GM18511 (cell line): ENCODE results near the gene LMAN1L.
A peak's percentile ranks its signal among the peaks of the same experiment; 100 is the strongest.
"Not testable (repeated sequence)": the region's sequence is repeated elsewhere in the genome, so short reads cannot be mapped to it uniquely, and the experiment has no call there.

Source experiments
- ATAC-seq: cut with Tn5 transposase; IDR thresholded peaks from one replicate; pipeline ENCODE4 v1.9.1; 2021; ENCODE audit warnings: mild to moderate bottlenecking, moderate library complexity; ENCODE audit not compliant: unreplicated experiment

LMAN1L gene

DNA sequence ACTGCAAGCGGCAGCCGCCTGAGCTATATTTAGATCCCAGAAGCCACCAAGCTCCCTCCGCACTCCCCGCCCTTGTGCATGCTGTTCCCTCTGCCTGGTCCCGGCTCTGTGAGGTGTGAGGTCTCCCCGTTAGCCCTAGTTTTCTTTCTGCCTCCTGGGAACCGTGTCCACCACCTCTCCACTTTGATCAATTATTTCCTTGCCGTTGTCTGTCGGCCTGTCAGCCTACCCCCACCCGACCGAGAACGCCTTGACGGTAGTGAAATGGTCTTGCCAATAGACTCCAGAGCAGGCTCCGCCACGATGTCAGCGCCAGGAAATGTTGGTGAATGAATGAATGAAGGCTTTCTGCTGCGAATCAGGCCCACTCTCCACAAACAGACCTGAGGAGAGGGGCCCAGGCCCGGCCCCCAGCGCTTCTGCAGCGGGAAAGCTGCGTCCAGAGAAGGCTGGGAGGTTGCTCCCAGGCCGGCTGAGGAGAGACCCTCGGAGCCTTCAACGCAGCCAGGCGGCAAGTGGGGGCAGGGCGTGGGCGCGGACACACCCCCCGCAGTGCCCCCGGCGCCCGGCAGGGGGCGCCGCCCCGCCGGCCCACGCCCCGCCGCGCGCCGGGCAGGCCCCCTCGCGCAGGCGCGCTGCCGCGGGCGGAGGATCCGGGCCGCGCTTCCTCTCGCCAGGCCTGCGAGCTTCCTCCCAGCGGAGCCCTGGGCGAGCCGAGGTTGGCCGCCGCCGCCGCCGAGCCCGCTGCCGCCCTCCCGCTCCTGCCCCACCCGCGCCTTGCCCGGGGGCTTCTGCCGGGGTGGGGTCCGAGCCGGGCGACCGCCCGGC is 31.0 kb upstream of the LMAN1L start, which contains the start of gene CSK:
Gene CSK, plus strand, starts transcription at position 650 of the 828 bp plus-strand sequence. CDS start 16,218 bp downstream, outside the sequence.
- ATAC-seq = peak; percentile 43

DNA sequence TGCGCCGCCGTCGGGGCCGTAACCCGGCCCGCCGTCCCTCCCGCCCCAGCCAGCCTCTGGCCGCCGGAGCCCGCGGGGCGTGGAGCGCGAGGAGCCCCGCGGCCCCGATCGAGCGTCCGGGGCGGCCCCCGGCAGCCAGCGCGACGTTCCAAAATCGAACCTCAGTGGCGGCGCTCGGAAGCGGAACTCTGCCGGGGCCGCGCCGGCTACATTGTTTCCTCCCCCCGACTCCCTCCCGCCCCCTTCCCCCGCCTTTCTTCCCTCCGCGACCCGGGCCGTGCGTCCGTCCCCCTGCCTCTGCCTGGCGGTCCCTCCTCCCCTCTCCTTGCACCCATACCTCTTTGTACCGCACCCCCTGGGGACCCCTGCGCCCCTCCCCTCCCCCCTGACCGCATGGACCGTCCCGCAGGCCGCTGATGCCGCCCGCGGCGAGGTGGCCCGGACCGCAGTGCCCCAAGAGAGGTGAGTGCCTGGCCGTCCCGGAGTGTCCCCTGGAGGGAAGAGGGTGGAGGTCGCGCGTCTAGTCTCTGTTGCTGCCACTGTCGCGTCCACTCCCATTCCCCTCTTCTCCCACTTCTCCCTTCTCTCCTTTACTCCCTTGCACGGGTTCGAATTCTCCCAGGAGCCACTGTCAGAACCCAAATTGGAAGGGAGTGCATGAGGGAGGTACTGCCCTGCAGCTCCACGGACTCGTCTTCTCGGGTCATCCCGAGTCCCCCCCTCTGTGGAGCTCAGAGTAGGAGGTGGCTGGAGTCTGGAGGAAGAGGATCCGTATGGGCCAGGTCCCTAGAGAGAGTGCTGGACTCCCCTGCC is 30.2 kb upstream of the LMAN1L start:
- ATAC-seq = peak; percentile 13

DNA sequence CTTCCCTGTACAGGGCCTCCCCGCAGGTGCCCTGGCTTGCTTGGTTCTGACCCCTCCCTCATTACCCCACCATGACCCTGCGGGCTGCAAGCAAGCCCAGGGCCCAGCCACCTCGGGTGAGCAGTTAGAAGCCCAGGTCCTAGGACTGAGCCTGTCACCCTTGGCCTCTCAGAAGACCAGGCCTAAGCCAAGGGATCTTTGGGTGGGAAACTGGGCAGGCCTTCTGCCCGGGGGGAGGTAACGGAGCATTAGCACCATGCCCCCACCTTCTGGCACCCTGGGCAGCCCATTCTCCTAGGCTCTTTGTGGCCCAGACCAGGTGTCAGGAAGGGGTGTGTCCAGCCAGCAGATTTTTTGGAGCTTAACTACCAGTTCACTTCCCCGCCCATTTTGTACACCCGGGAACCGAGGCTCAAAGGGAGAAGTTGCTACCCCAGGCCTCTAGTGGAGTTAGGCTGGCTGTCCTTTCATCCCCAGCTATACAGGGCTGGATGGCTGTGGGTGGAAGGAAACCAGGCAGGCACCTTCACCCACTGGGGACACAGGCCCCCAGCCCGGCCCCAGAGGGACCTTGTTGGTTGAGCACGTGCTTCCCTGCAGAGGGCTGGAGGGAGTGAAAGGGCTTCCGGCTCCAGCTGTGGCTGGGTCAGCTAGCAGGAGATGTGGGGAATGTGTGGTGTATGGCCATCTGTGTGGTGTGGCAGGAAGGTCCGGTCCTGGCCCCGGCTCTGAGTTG is 29.4 kb upstream of the LMAN1L start:
- no peak for ATAC-seq

DNA sequence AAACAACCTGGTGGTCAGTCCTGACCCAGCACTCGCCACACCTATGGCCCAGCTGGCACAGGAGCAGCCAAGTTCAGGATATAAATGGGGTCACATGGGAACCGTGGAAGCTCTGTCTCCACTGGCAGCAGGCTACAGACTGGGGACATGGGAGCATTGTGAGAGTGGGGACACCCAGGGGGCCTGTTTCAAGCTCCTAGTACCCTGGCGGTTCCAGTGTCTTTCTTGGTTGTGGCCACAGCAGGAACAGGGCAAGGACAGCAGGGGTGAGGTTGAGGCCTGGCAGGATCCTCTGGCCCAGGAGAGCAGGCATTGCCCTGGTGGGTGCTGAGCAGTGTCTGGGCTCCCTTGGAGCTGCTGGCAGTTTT is 28.8 kb upstream of the LMAN1L start:
- no peak for ATAC-seq

DNA sequence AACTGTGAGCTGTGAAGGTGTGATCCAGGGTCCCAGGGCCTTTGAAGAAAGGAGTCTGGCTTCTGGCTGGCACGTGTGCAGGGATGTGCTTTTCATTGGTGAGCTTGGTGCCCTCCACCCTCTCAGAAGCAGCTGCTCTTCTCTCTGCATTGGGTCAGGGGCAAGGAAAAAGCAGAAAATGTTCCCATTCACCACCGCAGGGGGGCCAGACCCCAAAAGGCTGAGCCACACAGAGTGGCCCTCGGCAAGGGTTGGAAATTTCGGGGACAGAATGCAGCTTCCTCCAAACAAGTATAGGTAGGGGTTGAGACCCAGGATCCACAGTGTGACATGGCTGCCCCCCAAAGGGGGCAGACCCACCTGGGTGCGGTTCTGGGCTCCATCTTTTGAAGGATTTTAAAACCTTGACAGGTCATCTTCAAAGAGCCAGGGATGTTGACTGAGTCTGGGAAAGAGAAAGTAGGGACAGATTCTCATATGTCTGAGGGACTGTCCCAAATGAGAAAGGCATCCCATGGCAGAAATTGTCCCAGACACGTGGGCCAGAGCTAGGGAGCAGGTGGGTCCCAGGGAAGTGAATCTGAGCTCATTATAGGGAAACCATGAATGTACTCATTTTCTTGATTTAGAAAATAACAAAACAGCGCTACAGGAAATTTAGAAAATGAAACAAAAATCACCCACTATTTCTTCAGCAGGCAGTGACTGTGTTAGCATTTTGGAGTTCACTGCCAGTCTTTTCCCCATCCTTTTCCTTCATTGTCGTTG is 28.0 kb upstream of the LMAN1L start:
- no peak for ATAC-seq

DNA sequence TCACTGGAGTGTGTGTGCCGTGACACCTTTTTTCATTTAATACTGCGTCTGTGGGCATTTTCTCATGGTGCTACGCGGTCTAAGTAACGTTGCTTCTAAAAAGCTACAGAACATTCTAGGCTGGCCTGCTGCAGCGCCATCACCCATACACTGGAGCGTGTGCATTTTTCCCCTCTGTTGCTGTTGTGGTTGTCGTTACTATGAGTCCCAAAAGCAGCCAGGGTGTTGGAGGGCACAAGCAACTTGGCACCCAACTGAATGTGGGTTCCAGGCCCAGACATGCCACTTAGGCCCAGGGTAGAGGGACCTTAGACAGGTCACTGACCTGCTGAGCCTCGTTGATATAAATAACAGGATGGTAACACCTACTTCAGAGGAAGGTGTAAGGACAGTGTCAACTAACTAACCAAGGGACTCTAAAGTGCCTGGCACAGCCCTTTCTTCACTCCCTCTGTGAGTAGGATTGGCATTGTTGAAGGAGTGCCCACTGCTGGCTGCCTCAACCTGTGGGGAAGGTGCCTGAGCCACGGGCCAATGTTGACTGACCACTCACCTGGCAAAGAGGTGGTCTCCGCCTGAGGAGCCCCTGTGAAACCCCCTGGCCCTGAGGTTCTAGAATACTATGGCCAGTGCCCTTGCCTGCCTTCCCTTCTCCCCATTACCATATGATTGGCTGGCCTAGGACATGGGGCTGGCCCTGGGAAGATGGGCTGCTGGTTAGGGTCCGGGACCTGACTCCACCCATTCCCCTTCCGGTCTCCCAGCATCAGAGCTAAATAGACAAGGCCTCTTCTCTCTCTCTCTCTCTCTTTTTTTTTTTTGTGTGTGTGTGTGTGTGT is 27.2 kb upstream of the LMAN1L start:
- no peak for ATAC-seq

DNA sequence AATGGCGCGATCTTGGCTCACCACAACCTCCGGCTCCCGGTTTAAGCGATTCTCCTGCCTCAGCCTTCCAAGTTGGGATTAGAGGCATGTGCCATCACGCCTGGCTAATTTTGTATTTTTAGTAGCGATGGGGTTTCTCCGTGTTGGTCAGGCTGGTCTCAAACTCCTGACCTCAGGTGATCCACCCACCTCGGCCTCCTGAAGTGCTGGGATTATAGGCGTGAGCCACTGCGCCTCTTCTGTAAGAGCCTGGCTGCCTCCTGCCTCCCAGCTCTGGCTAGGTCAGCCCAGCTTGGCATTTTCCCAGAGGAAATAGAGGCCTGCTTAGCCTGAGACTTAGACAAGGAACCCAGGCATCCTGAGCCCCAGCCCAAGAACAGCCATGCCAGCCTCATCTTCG is 26.6 kb upstream of the LMAN1L start:
- not testable (repeated sequence) for ATAC-seq

DNA sequence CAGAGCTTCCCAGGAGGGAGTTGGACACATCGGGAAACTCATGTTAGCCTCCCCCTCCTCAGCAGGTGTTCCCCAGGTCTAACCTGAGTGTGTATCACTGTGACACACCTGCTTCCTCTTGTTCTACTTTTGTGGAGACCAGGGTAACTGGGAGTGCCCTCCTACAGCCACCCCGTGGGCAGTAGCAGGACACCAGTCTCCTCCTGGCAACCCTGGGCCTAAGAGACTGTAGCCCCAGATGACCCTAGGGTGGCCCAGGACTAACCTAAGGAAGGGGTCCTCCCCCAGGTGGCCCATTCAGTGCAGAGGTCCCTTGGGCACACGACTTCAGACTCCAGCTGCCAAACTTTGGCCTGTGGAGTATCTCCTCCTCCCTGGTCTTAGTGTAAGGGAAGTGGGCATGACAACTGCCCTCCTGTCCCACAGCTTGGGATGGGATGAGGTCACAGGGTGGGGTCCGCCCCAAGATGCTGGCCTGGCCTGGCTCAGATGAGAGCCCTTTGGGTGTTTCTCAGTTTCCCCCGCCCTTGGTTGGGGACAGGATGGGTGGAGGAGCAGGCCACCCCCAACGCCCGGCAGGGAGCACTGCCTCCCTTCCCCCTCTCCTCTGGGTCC is 26.0 kb upstream of the LMAN1L start:
- no peak for ATAC-seq

DNA sequence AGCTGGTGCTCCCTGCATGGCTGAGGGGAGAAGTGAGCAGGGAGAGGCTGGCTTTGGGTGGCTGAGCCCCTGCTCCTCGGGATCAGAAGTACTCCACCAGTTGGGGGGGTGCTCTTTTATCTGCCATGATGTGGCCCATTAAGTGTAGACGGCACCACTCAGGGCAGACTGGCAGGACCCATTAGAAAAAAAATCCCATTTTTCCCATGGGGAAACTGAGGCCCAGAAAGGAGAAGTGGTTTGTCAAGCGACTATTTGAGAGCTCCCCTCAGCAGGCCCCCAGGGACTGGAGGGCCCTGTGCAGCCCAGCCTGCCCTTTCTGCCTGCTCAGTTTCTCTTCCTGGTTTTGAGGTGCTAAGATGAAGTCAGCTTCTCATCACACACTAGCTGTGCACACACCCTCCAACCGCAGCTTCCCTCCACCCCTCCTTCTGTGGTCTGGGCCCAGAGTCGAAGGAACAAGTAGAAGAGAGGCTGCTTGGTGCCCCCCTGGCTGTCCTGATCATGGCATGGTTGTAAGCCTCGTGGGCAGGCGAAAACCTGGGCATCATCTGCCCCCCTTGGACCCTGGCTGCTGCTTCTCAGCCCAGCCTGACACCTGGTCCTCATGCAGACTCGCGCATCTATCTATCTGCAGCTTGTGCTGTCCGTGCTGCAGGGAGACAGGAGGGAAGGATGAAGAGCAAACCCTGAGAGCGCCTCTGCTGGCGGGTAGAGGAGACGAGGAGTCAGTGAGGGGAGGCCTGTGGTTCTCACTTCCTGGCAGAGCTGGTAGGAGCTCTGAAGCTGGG is 25.2 kb upstream of the LMAN1L start:
- ATAC-seq = peak; percentile 52

DNA sequence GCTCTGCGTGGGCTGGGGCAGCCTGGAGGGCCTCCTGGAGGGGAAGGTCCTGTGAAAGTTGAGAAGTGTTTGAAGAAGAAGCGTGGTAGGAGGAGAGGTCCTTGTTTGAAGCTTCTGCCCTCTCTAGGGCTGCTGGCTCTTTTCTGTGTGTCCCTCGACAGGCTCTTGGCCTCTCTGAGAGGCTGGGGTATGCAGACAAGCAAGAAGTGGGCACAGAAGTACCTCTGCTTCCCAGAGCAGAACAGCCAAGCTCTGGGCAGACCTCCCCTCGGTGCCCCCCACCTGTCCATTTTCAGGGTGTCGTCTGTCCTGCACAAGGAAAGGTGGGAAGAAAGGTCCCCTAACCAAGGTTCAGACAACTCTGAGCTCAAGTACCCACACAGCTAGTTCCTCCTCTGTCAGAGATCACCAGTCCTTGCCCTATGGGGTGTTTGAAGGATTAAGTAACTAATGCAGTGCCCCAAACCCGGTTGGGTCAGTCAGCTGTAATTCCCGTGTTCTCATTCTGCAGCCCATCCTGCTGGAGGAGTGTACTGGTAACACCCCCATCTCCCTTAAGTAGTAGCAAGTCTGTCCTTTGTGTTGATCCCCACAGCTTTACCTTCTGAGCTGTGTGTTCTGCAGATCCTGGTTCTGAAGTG is 24.5 kb upstream of the LMAN1L start:
- ATAC-seq = no peak

DNA sequence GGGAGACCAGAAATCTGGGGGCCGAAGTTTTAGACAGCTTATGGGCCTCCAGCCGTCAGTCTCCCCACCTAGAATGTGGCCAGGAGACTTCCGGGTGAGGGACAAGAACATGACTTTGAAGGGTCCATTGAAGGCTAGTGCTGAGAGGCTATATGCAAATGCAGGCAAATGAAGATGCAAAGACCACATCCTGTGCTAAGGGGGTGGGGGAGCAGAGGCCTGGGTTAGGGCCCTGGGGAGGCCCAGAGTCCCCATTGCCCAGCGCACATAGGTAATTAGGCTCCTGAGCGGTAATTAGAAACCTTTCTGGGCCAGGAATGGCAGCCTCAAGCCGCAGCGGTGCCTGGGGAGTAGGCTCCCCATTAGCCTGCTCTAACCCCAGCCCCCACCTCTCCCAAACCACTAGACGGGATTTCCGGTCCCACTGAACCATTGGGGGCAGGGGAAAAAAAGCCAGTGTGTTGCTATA is 23.9 kb upstream of the LMAN1L start:
- ATAC-seq = peak; percentile 34

DNA sequence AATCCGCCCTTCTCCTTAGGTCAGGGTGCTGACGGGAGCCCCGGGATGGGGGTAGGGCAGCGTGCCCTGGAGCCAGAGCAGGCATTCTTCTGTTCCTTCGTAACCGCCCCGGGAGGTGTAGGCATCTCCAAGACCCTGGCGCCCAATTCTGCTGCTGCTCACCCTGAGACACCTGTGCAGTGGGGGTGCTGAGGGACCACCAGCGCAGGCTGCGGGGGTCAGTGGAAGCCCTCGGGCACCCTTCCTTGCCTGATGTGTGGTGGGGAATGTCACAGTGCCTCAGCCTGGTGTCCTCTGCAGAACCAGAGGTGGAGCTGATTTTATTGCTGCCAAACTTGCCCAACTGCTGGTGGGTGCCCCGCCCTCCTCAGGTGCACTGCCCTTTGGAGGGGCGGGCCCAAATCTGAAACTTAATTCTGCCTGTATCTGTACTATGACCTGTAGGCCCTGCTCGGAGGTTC is 23.4 kb upstream of the LMAN1L start:
- no peak for ATAC-seq

DNA sequence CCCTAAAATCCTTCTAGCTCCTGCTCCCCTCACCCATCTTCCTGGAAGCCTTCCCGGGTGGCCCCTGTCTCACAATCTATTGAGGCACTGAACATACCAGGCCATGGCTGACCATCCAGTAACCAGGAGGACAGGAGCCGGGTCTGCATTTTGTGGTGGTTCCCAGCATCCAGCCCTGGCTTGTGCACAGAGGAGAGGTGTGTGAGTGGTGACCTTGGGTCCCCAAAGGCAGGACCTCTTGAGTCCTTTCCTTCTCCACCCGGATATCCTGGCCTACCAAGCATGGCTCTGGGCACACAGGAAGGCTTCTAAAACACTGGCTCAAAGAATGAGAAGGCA is 22.9 kb upstream of the LMAN1L start:
- no peak for ATAC-seq

DNA sequence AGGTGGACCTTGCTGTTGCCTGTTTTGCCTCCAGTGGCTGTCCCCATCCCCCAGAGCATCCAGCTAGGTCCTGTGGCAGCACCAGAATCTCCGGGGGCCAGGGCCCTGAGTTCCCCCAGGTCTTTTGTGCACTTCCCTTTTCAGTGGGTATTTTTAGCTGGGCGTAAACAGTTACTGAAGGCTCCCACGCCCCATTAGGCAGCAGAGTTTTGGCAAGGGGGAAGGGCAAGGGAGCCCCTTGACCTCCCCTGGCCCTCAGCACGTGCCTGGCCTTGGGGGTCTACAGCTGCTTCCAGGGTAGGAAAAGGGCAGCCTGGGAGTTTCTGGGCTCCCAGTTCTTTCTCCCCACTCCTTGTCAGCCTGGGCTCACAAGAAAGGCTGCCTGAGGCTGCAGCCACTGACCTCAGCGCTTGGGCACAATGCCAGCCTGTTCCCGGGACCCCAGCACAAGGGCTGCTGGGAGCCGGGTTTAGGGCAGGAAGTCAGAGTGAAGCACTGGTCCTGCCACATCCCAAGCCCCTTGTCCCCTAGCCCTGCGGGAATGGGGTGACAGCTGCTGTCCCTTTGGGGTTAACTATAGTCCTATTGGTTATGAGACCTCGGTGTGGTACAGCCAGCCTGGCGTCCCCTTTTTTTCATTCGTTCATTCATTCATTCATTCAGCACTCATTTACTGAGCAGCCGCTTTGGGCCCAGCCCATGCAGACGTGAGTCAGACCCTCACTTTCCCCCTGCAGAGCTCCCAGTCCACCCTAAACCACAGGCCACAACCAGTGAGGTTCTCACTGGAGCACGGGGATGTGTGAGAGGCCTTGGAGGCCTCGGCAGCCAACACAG is 22.3 kb upstream of the LMAN1L start:
- ATAC-seq = peak; percentile 32

DNA sequence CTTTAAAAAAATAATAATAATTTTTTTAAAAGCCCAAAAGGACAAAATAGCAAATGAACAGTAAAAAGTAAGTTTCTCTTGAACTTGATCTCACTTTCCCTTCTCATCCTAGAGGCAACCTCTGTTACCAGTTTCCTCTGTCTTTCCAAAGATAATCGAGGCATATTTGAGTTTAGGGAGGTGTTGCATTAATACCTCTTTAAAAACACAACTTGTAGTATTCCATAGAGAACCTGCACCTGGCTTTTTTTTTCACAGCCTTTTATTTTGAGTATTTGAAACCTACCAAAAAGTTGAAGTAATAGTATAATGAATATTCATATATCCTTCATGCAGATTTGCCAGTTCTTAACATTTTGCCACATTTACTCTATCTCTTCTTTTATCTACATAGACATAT is 21.6 kb upstream of the LMAN1L start:
- no peak for ATAC-seq

DNA sequence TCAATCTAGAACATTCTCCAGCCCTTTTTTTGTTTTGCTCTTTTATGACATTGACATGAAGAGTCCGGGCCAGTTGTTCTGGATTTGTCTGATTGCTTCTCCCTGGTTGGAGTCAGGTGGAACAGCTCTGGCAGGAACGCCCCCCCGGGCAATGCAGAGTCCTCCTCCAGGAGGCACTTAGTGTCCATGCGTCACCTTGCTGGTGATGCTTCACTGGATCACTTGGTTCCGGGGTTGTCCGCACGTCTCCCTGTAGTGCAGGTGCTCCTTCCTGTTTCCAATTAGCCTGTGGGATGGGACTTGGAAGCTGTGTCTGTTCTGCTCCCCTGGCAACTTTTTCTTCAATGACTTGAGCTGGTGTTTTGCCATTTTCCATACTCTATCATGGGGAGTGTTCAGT is 21.0 kb upstream of the LMAN1L start:
- no peak for ATAC-seq
